DMS114 treated with DMSO at 0.1 percent for 48 hours (cell line): ENCODE measurements around the gene SLC39A5.
A peak's percentile ranks its signal among the peaks of the same experiment; 100 is the strongest.

Experiments used
- DNase-seq: peaks from one replicate; lab custom pipeline; 2025; ENCODE audit not compliant: unreplicated experiment; lab: John Stamatoyannopoulos, UW

The SLC39A5 gene

DNA sequence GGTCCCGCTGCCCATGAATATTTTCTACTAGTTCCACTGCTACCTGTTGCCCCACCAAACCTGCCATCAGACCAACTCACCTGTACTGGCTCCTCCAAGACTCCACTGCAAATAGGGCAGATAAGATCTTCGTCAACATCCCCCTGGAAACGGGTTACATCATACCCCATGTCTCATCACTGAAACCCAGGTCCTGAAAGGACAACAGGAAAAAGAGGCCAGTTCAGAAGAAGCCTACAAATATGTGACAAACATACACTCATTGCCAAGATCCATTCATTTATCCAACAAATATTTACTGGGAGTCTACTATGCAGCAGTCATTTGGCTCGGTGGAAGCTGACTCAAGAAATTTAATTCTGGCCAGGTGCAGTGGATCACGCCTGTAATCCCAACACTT, 16.0 kb upstream of the SLC39A5 start:
- DNase-seq: no peak

DNA sequence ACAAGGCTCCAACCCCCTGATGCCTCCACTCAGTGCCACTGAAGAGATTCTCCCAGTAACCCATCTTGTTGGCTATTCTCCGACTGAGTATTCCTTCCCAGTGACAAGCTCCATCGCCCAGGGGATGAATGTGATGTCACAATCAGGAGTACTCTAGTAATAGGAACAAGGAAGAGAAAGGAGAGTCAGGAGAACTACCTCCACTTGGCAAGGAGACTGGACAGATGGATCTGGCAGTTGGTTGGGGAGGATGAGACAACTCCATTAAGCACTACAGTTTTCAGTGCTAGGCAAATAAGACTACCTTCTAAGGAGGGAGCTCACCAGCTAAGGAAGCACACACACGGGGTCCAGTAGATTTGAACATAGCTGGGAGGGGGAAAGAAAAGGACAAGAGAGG, 13.4 kb upstream of the SLC39A5 start:
- no peak for DNase-seq

DNA sequence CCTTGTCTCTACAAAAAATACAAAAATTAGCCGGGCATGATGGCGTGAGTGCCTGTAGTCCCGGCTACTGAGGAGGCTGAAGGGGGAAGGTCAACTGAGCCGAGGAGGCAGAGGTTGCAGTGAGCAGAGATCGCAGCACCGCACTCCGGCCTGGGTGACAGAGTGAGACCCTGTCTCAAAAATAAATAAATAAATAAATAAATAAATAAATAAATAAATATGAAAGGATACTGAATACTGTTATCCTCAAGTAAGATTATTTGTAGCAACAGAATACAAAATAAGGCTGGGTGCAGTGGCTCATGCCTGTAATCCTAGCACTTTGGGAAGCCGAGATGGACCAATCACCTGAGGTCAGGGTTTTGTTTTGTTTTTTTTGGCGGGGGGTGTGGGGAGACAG, 10.0 kb upstream of the SLC39A5 start:
- no peak for DNase-seq

DNA sequence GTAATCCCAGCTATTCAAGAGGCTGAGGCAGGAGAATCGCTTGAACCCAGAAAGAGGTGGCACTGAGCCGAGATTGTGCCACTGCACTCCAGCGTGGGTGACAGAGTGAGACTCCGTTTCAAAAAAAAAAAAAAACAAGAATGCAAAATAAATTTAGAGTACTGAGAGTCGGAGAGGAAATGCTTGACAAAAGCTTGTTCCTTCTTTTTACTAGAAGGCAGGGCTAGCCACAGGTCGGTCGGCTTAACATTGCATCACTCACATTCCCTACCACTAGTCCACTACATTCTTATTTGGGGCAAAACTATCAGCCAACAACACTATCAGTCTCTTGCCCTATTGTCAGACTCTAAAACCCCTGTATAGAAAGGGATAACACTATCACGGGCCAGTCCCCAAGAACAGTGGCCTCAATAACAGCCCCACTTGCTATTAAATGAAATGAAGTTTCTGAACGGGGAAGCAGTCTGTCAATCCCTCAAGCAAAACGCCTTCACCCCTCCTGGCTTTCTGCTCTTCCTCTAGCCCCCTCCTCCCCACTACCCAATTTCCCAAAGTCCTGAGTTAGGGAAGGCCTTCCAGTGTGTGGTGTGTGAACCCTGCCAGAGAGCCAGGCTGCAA, 9.1 kb upstream of the SLC39A5 start:
- no peak for DNase-seq

DNA sequence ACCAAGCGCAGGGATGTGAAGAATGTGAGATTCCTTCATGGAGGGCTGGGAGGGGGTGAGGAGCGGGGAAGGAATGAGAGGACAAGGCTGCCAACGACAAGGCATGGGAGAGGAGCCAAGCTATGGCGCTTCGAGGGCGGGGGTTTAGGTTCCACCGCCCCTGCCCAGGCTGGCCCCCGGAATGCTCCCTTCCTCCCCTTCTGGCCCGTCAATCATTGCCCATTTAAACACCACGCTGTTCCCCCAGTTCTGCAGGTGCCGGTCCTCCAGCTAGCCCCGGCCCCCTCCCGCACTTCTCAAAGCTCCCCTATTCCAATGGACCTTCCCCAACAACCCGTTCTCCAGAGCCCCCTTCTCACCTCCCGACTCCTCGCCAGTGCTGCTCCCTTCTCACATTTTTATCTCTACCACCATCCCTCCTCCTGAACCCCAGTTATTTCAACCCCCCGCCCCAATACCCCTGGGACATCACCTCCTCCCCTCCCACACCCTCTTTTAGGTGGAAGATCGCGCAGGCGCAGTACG, 8.6 kb upstream of the SLC39A5 start:
- DNase-seq: no peak

DNA sequence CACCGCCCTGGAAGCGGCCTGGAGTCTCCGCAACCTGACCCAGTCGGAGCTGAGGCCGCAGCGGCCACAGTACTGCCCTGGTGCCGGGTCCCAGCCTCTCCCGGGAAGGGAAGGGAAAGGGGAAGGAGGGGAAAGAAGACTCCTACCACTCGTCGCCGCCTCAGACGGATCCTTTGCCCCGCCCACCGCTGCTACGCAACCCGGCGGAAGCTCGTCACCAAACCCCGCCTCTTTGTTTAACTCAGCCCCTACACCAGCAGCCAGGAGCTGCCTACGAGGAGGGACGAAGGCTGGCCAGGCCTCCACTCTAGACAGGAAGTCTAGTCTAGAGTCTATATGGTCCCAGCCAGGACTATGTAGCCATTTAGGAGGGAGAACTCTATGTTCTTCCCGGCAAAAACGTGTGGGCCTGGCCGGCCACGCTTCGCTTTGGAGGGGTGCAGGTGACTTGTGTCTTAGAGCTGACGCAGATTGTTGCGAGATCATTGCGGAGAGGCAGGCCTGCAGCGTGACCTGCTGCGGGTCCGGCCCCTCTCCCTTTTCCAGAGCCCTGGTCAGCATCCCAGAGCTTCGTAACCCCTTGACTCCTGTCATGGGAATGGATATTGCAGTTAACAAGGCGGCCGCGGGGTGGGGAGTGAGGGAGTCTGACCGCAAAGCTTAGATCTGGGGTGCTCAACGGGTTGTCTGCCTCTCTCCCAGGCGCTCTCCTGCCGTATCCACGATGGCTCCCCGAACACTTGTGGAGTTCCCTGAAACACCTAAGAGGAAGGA, 7.9 kb upstream of the SLC39A5 start, which contains the start of gene RNF41:
RNF41 (minus strand) TSS at position 166 of the 774 bp plus-strand sequence. CDS start 7,875 bp downstream, outside the sequence.
- peak; percentile 92 for DNase-seq

DNA sequence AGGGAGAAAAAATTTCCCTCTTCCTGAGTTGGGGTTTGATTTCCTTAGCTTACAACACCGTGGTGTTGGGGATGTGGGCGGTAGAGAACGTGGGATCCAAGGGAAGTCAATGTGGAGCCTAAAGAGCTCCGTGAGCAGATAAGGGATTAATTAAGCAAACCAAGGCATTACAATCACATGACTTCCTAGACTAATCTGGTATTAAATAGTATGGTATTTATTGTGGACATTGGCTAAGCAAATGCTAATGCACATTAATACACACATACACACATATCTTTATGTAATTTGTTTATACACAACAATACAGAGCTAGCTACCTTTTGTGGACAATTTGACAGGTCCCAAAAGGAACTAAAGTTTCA, 7.3 kb upstream of the SLC39A5 start:
- no peak for DNase-seq

DNA sequence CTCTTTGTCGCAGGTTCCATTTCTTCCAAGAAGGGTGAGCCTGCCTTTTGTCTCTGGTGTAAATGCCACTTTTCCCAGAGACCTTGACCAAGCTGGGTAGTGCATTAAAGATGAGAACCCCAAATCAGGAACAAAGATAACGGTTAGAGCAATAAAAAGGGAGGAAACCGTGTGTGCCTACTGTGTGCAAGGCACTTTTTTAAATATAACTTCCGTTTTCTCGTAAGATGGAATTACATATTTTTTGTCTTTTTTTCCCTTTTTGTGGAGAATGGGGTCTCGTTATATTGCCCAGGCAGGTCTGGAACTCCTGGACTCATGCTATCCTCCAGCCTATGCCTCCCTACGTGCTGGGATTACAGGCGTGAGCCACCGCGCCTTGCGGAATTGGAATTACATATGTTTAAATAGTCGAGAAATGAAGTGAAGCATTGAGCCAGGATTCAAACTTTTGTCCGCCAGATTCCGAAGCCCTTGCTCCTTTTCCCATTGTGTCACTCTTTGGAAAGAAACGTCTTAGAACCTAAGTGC, 6.2 kb upstream of the SLC39A5 start:
- no peak for DNase-seq

DNA sequence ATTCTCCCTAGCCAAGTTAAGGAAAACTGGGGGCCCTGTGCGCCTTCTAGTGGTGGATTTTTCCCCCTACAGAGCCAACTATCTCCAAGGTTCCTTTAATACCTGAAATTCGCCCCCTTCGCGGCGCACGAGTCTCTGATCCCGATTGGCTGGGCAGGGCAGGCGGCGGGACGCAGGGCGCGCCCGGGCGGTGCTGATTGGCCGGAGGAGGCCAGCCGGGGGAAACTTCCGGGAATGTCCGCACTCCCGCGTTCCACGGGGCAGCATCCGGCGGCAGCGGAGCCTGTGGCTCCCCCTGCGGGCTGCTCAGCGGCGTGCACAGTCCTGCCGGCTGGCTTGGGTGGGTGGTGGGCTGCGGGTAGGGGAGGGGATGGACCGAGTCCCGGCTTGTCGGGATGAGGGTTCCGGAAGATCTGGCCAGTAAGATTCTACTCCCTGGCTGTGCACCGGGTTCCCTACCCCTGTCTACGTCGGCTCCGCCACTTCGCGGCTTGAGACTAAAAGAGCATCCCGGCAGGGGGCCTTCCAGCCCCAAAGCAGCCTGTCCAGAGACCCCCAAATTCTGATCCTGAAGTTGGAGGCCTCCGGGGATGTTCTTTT, 5.6 kb upstream of the SLC39A5 start, which contains the start of gene NABP2:
NABP2 (plus strand) TSS at position 241 of the 600 bp plus-strand sequence. CDS start 515 bp downstream, outside the sequence.
- DNase-seq: peak; percentile 97

DNA sequence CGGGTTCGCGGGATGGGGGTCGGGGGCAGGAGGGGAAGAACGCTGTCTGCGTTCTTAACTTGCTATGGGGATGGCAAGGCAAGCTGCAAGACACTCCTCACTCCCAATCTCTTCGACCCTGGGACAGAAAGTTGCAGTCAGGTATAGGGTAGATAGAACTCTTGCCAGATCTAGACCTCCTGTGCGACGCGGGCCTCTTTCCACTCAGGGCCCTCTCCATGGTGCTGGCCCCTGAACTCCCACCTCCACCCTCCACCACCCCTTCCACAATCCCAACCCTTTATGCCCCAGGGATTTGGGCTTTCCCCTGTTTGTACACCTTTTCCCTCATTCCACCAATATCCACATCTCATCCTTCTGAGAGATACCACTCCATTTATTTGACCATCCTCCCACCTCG, 4.9 kb upstream of the SLC39A5 start:
- DNase-seq: no peak

DNA sequence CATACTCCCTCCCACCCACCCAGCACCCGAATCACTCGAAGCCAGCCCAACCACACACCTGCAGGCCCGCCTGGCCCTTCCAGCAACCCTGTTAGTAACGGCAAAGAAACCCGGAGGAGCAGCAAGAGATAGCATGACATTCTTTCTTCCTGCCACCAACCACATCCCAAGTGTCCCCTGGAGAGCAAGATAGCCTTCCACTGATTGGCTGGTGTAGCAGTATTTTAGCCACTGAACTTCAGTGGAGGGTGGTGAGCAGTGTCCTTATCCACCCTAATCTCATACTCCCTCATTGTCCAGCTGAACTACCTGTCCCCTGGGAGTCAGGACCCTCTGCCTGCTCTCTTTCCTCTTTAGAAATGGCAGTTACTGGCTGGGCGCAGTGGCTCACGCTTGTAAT, 769 bp upstream of the SLC39A5 start:
- no peak for DNase-seq

DNA sequence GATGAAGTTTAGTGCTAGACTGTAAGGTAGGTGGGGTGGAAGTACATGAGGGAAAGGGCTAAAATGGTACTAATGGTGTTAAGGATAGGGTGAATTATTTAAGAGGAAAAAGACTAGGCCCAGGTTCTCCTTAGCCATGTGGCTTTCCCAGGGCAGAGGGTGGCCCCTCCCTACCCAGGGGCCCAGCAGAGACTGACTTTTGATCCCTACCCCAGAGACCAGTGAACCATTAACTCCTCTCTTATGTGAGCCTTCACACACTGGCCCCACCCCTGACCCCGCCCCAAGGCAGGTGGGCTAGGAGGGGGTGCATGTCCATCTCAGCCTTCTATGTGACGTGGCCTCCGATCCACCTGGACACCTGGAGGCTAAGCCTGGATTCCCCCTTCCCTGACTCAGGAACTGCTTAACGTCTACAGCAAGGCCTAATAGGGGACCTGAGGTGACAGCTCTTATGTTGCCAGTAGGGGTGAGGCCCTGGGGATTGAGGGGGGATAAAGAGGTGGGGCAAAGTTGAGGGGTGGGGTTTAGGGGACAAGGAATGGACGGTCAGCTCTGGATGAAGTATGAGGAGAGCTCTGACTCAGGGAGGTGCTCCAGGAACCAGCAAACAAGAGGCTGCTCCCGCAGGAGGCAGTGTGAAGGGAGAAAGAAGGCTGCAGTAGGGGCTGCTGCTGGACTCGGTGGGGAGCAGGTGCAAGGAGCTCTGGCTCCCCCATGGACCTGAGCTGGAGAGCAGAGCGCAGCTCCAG, 757 bp downstream of the SLC39A5 start:
- no peak for DNase-seq

DNA sequence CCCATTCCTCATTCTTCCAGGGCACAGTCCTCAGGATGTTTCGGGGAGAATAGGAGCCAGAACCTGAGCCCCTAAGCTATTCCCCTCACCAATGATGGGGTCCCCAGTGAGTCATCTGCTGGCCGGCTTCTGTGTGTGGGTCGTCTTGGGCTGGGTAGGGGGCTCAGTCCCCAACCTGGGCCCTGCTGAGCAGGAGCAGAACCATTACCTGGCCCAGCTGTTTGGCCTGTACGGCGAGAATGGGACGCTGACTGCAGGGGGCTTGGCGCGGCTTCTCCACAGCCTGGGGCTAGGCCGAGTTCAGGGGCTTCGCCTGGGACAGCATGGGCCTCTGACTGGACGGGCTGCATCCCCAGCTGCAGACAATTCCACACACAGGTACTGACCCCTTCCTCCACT, 1.3 kb downstream of the SLC39A5 start:
- no peak for DNase-seq

DNA sequence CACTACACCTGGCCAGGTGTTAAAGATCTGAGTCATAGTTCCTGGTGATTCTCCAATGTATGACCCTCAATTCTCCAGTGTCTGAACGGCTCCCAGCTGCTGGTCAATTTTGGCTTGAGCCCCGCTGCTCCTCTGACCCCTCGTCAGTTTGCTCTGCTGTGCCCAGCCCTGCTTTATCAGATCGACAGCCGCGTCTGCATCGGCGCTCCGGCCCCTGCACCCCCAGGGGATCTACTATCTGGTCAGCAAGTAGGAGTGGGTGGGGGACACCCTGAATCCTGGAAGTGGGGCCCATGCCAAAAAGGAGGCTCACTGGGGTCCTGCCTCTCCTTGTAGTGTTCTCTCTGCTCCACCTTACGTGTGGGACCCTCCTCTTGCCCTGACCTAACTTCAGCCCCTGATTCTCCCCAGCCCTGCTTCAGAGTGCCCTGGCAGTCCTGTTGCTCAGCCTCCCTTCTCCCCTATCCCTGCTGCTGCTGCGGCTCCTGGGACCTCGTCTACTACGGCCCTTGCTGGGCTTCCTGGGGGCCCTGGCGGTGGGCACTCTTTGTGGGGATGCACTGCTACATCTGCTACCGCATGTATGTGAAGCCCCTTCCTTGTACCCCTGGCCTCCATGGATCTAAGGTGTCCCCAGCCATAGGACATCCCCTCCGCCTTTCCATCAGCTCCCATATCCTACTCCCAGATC, 5.0 kb downstream of the SLC39A5 start:
- DNase-seq: no peak

DNA sequence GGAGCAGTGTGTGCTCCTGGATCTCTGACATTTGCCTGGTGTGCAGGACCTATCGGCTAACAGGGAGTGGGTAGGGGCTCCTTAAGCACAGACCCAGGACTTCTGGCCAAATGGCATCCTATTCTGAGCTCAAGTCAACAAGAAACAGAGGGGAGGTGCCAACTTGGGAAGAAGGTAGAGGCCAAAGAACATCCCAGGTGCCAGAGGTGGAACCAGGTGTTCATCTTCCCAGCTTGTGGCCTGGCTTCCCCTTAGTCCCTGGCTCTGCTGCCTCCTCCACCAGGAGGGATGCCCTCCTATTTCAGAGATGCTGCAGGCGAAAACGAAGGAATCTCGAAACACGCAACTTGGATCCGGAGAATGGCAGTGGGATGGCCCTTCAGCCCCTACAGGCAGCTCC, 6.2 kb downstream of the SLC39A5 start:
- no peak for DNase-seq

DNA sequence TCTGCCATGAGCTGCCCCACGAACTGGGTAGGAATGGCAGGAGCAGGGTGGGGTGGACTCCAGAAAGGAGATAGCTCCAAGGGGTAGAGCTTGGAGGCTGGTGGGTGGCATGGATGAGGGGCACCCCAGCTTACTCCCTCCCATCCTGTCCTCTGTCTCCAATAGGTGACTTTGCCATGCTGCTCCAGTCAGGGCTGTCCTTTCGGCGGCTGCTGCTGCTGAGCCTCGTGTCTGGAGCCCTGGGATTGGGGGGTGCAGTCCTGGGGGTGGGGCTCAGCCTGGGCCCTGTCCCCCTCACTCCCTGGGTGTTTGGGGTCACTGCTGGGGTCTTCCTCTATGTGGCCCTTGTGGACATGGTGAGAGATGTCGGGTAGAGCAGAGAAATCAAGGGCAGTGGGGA, 7.1 kb downstream of the SLC39A5 start:
- DNase-seq: no peak

DNA sequence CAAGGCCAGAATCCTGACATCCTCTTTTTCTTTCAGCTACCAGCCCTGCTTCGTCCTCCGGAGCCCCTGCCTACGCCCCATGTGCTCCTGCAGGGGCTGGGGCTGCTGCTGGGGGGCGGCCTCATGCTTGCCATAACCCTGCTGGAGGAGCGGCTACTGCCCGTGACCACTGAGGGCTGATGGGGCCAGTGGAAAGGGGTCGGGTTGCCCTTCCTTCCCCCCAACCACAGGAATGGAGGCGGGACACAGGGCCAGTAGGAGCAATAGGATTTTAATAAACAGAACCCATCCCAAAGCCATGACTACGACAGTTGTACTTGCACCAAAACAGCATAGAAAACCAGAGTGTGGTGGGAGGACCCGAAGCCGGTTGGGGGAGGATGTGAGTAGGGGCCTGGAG, 7.7 kb downstream of the SLC39A5 start:
- DNase-seq: no peak

DNA sequence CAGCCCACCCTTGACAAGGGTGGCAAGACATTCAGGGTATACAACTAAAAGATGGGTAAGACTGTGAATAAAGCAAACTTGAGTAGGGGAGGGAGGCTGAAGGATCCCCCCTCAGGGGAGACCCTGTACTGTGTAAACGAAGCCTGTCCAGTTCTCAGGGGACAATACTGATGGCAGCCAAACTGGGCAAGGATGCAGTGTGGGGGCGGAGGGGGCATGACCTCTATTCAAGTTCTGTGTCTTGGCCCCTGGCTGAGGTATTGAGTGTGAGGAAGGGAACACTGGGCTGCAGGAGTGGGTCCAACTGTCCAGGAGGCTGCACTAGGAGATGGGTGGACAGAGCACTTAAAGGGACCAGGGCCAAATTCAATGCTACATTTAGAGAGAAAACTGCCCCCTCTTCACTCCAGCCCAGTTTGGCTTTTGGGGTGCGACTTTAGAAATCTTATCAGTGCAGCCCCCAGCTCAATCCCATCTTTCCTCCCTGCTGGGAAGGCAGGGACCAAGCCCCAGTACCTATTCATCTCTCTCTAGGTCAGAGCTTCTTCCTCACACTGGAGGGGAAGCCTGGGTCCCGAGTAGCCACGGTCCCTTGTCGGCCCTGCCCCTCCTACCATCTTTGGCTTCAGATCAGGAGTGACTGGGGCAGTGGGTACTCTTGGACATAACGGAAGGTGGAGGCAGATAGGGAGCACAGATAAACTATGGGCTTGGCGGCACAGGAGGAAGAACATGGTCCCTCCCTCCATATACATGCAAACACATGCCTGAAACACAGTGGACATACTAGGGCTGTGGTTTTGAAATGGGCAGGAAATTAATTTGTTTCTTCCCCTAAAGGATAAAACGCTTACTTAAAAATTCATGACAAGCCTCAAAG, 11.8 kb downstream of the SLC39A5 start:
- no peak for DNase-seq

DNA sequence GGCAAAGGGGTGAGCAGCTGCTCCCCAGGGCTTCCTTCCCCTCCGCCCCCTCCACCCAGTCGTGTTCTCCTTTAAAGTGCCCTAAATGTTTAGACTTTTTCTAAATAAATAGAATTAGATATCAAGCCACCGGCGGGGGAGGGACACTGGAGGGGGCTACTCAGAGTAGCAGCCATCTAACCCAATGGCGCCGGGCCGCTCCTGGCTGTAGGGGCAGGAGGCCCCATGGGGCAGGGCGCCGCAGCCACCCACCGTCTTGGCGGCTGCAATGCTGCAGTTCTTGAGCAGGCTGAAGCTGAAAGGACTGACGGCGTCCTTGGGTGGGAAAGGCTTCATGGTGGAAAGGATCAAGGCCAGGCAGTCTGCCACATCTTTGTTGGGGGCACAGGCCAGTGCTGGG, 13.1 kb downstream of the SLC39A5 start:
- no peak for DNase-seq
